Tongue (tissue), 2 donors: ENCODE results near the gene ZNF678. TPM values are rescaled to one million over a fixed set of nuclear protein-coding genes. Genes with fewer than 3 reads are reported as not detected.

Source experiments
- DNase-seq: peaks from one replicate; pipeline ENCODE4 v3.0.0-alpha.2; 2015
- total RNA-seq: library from RNA; depleted of rRNA; stranded (reverse); fragments of >200 nt; gene quantifications from one replicate; pipeline ENCODE4 v1.2.3, GENCODE V29; 2014

Gene ZNF678
- 50.0 TPM for total RNA-seq

- peak; percentile 98 for DNase-seq
These were observed at the start of gene ZNF678 for GRCh38 chr1:227563324-227564201. ZNF678 (plus strand) TSS chr1:227563556; CDS start chr1:227650992, 87,436 bp downstream.

DNA sequence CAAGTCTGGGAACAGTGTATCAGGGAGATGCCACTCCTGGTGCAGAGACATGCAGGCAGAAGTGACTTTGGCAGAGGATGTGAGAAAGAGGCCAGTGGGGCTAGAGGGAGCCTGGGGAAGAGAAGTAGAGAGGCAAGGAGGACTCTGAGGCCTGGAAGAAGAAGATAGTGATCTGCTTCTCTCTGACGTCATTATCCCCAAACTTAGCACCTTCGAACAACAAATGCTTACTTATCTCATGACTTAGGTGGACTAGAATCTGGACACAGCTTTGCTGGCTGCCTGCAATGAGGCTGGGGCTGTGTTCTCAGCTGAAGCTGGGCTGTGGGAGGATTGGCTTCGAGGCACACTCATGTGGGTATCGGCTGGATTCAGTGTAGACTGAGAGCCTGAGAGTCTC lies 44.5 kb upstream of the ZNF678 start:
- no peak for DNase-seq

GRCh38 chr1:227521782-227522181 lies 41.6 kb upstream of the ZNF678 start:
- DNase-seq, result no peak

- DNase-seq, result no peak
These were observed 36.8 kb upstream of the ZNF678 start for GRCh38 chr1:227526524-227526923.

- no peak for DNase-seq
These were observed 31.2 kb upstream of the ZNF678 start for GRCh38 chr1:227532019-227532619.

- no peak for DNase-seq
These were observed 22.9 kb upstream of the ZNF678 start for GRCh38 chr1:227540170-227541098.

- no peak for DNase-seq
These were observed 22.2 kb upstream of the ZNF678 start for GRCh38 chr1:227541129-227541528.

DNA sequence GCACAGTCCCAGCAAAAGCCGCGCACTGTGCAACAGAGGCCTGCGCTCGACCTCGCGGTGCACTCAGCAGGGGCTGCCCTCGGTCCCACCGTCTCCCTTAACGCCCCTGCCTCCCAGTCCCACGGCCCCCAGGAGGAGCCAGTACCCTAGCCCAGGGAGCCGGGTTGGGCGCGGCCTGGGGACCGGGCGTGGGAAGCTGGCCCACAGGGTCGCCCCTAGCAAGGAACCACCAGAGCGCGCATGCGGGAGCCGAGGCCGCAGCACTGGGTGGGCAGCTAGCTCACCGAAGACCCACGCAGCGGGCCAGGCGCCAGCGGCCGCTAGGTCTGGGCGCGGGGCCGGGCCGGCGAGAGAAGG lies 21.6 kb upstream of the ZNF678 start:
- peak; percentile 31 for DNase-seq

GRCh38 chr1:227542153-227543120 lies 20.9 kb upstream of the ZNF678 start:
- peak; percentile 93 for DNase-seq

DNA sequence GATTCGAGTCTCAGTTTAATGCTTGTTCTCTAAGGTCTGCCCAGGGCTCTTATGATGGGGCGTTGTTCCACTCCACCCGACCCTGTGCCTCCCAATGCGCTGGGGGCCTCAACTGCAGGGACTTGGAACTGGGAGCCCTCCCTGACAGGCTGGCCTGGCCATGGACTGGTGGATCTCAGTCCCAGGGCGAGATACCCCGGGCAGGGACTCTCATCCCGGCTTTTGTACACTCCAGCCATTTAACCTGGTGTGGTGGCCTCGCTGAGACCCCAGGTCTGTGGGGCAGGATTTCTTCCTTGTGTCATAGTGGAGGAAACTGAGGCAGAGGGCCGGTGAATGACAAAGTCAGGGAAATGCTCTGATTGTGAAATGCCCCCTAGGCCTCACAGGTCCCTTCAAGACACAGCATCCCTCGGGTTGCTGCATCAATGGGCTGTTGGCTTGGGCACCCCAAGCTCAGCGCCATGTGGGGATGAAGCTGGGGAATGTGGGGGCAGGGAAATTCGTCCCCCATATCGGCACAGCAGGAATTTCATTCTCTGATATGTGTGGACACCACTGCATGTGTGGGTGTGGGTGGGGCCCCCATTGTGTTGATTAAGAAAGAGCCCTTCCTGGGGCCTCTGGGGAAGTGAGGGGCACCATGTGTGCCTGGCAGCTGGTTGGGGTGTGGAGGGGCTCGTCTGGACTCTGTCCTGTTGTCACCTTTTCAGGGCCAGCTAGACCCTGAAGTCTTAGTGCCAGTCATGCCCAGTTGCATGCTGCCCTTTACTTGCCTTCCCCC lies 19.9 kb upstream of the ZNF678 start:
- DNase-seq, result no peak

GRCh38 chr1:227544067-227545050 lies 19.0 kb upstream of the ZNF678 start:
- no peak for DNase-seq

DNA sequence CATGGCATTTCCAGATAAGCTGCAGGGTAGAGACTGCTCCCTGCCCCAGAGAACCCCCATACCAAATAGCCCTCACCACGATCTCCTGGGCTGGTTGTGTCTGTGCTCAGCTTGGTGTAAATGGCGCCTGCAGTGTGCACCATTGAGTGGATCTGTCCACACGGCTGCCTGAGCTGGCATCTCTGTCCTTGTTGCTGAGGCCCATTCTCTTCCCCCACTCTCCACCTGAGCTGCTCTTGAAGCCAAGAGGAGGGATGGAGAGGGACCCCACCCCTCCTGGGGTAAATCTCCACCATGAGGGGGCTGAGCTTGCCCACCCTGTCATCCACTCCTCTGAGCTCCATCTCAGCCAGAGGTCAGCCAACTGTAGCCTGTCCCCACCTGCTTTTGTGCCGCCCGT lies 18.0 kb upstream of the ZNF678 start:
- DNase-seq, result no peak

DNA sequence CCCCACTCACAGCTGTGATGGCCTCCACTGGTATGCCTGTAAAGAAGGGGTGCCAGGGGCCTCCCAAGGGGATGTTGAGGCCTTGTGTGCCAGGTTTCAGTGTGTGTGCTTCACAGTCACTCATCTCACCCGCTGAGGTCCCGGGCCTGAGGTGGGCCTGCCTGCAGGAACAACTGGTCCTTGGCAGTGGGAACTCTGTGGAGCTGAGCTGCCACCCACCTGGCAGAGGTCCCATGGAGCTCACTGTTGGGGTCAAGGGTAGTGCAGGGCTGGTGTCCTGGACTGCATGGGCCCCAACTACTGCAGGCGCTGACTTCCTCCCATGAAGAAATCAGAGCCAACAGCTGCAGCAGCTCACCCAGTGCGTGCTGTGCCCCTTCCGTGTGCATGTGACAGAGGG lies 17.3 kb upstream of the ZNF678 start:
- peak; percentile 61 for DNase-seq

DNA sequence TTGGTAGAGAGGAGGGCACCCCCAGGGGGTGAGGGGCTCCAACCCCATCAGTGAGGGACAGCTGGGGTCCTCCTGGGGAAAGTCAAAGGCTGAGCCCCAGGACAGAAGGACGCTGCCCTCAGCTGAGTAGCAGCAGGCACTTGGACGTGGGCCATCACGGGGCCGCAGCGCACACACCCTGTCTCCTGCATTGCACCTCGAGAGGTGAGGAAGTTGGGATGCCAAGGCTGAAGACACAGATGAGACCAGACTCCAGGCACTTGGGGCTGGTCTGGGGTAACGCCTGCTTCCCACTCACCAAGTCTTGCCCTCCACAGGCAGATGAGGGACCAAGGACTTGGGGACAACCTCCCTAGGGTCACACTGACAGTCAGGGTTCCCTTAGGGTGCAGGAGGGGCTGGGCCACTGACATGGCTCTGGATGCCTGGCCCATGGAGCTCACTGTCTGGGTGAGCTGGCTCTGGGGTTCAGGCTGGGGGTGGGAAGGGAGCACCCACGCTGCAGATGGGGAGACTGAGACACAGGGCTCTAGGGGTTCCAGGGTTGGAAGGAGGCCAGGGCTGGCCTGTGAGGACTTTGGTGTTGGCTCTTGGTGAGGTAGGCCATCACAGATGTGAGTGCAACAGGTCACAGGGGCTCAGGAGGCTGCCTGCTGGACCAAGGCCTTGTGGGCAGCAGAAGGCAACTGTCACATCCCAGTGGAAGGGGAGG lies 16.6 kb upstream of the ZNF678 start:
- DNase-seq, result no peak

- DNase-seq, result peak; percentile 64
These were observed 15.8 kb upstream of the ZNF678 start for GRCh38 chr1:227547310-227548118.

DNA sequence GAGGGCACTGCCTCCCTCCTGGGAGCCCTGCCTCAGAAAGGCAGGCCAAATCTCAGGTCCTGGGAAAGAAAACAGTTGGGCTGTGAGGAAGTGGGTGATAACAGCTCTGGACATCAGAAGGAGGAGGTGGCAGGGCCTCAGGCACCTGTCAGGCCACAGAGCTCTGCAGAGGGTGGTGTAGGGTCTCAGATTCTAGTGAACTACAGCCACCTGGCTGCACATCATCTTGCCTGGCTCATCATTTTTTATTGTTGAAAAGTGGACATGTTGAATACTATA lies 15.3 kb upstream of the ZNF678 start:
- DNase-seq, result no peak

- no peak for DNase-seq
These were observed 14.9 kb upstream of the ZNF678 start for GRCh38 chr1:227548448-227548847.

DNA sequence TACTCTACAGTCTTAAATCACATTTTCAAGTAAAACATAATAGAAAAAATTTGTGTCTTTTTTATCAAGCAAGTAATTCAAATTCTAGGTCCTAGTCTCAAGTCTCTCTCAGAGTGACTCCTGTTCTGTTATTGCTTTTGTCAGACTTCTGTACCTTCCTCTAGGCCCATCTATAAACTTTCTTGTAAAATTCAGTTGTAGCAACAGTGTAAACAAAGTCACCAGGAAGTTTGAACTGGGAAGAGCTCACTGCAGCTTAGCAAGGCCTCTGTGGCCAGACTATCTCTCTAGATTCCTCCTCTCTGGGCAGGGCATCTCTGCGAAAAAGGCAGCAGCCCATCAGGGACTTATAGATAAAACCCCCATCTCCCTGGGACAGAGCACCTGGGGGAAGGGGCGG lies 13.5 kb upstream of the ZNF678 start:
- DNase-seq, result no peak
